PC-9 (cell line): ENCODE data around the gene DIP2C. TPM values are rescaled to one million over a fixed set of nuclear protein-coding genes. Genes with fewer than 3 reads are reported as not detected.

Source experiments
- BruUV-seq: library from RNA; stranded (reverse); fragments of 400-500 nt; replicated peaks from 2 replicates; lab custom pipeline; 2021; lab: Mats Ljungman, UMichigan
- CTCF ChIA-PET: fragments of 300-600 bp; sonication (Branson Sonifier 250); formaldehyde crosslinking; loops from one replicate; lab custom pipeline; 2022; ENCODE audit warnings: antibody characterized with exemption; lab: Charles Lee
- POLR2A ChIA-PET: fragments of 300-600 bp; sonication (Branson Sonifier 250); formaldehyde crosslinking; loops from one replicate; lab custom pipeline; 2022; ENCODE audit warnings: antibody characterized with exemption; ENCODE audit not compliant: unreplicated experiment; lab: Charles Lee
- DNase-seq, 2 experiments: peaks; one replicate each; pipeline versions ENCODE4 v3.0.0 to v3.0.0-alpha.2; 2015 to 2022; ENCODE audit warnings: mixed read lengths in 1 of 2
- H2AFZ ChIP-seq: fragments of 200-600 bp; sonication (generic); 2 replicates; pipeline ENCODE4 v1.8.1; 2017; ENCODE audit warnings: antibody characterized with exemption
- H3F3A ChIP-seq: fragments of 200-600 bp; sonication (generic); 2 replicates; pipeline ENCODE4 v1.8.1; 2017; ENCODE audit warnings: antibody characterized with exemption, mild to moderate bottlenecking, low read depth; ENCODE audit not compliant: insufficient read depth
- H3K27ac ChIP-seq: fragments of 200-600 bp; sonication (generic); 2 replicates; pipeline ENCODE4 v1.6.1; 2016; ENCODE audit warnings: mixed run types
- H3K27me3 ChIP-seq: fragments of 200-600 bp; sonication (generic); 2 replicates; pipeline ENCODE4 v1.6.1; 2016; ENCODE audit warnings: low read depth, mixed run types; ENCODE audit not compliant: insufficient read depth
- H3K36me3 ChIP-seq: fragments of 200-600 bp; sonication (generic); 2 replicates; pipeline ENCODE4 v1.6.1; 2016; ENCODE audit warnings: low read depth, mixed run types
- H3K4me1 ChIP-seq: fragments of 200-600 bp; sonication (generic); replicated peaks from 2 replicates; pipeline ENCODE4 v1.6.1; 2016; ENCODE audit warnings: mixed run types; ENCODE audit not compliant: insufficient read depth
- H3K4me2 ChIP-seq: fragments of 200-600 bp; sonication (generic); 2 replicates; pipeline ENCODE4 v1.6.1; 2017; ENCODE audit warnings: mixed run types
- H3K4me3 ChIP-seq: fragments of 200-600 bp; sonication (generic); 2 replicates; pipeline ENCODE4 v1.6.1; 2016; ENCODE audit warnings: mixed run types
- H3K79me2 ChIP-seq: fragments of 200-600 bp; sonication (generic); 2 replicates; pipeline ENCODE4 v1.6.1; 2017; ENCODE audit warnings: low read depth, mixed run types
- H3K9me2 ChIP-seq: fragments of 200-600 bp; sonication (generic); 2 replicates; pipeline ENCODE4 v1.8.1; 2017; ENCODE audit warnings: mild to moderate bottlenecking; ENCODE audit not compliant: insufficient read depth
- H3K9me3 ChIP-seq: fragments of 200-600 bp; sonication (generic); 2 replicates; pipeline ENCODE4 v1.8.1; 2016; ENCODE audit warnings: low read depth; ENCODE audit not compliant: insufficient read depth
- H4K20me1 ChIP-seq: fragments of 200-600 bp; sonication (generic); 2 replicates; pipeline ENCODE4 v1.8.1; 2017; ENCODE audit not compliant: insufficient read depth
- EZH2 ChIP-seq: fragments of 200-600 bp; sonication (generic); IDR thresholded peaks from 2 replicates; pipeline ENCODE4 v1.8.0; 2017; ENCODE audit warnings: antibody characterized with exemption, low read depth
- intact Hi-C: fragments of 100-400 bp; cut with micrococcal nuclease; formaldehyde crosslinking; loops from one replicate; pipeline ENCODE4 v1.10.0; 2022; ENCODE audit not compliant: unreplicated experiment
- total RNA-seq: library from RNA; stranded (reverse); gene quantifications from 2 replicates; pipeline ENCODE4 v1.2.3, GENCODE V29; 2021
- TF ChIP-seq, protein P1 (sequence below): fragments of 200-600 bp; sonication (generic); conservative IDR thresholded peaks from 2 replicates; pipeline ENCODE4 v1.6.1; 2017; ENCODE audit warnings: mixed run types, antibody characterized with exemption, mild to moderate bottlenecking, moderate library complexity

Gene DIP2C
- total RNA-seq, 1 experiment from 2014 or later: 0.83 TPM

DNA sequence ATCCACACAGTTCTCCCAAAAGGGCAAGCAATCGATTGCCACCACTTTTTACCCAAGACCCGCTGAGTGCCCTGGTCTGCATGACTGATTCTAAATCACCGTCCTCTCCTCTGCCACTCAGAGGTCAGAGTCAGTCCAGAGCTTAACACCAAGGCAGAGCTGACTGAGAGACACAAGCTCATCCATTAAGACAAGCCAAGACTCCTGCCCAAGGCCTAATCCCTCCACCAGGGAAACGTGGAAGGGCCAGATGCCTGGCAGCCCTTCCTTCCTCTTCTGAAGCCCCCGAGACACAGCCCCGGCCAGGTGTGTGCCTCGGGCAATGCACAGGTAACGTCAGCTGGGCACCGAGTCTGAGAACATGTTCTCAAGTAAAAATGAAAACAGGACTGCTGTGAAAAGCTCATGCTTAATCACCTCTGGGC lies 51.7 kb downstream of the DIP2C start:
- Histone ChIP-seq H3K4me2 (no peak overlapping the region), H3K27me3 (peaks cover 55% of the 10 kb centered on the region; the same call in 1 of the 2 replicates), H3K79me2 (no peaks in the 10 kb centered on the region), H2AFZ (no peak overlapping the region), H3K4me3 (no peak overlapping the region), H3K9me3 (no peaks in the 10 kb centered on the region), H3K36me3 (no peaks in the 10 kb centered on the region), H3F3A (no peaks in the 10 kb centered on the region), H3K4me1 (no peaks in the 10 kb centered on the region), H3K9me2 (no peaks in the 10 kb centered on the region), H4K20me1 (no peaks in the 10 kb centered on the region), H3K27ac (no peak overlapping the region)
- TF ChIP-seq, protein P1, sequence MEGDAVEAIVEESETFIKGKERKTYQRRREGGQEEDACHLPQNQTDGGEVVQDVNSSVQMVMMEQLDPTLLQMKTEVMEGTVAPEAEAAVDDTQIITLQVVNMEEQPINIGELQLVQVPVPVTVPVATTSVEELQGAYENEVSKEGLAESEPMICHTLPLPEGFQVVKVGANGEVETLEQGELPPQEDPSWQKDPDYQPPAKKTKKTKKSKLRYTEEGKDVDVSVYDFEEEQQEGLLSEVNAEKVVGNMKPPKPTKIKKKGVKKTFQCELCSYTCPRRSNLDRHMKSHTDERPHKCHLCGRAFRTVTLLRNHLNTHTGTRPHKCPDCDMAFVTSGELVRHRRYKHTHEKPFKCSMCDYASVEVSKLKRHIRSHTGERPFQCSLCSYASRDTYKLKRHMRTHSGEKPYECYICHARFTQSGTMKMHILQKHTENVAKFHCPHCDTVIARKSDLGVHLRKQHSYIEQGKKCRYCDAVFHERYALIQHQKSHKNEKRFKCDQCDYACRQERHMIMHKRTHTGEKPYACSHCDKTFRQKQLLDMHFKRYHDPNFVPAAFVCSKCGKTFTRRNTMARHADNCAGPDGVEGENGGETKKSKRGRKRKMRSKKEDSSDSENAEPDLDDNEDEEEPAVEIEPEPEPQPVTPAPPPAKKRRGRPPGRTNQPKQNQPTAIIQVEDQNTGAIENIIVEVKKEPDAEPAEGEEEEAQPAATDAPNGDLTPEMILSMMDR: no peak
- no peak for TF ChIP-seq EZH2
- POLR2A ChIA-PET: no interaction called here
- CTCF ChIA-PET: interaction anchor here (0.6 kb wide), 1 partner anchor 50 kb away, joined by 3 read pairs; no protein-coding TSS in a partner anchor
- DNase-seq: no peak
- intact Hi-C loops: no loop called here
- BruUV-seq: no TSS peak

DNA sequence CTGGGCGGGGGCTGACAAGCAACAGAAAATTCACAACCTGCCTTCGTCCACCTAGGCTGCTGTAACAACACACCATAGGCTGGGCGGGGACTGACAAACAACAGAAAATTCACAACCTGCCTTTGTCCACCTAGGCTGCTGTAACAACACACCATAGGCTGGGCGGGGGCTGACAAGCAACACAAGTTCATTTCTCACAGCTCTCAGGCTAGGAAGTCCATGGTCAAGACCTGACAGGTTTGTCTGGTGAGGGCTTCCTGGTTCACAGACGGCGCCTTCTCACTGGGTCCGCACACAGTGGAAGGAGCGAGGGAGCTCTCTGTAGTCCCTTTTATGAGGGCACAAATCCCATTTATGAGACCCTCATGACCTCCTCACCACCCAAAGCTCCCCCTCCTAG lies 52.2 kb downstream of the DIP2C start:
- Histone ChIP-seq H3F3A (no peaks in the 10 kb centered on the region), H2AFZ (no peak overlapping the region), H3K36me3 (no peaks in the 10 kb centered on the region), H3K4me2 (no peak overlapping the region), H3K4me1 (no peaks in the 10 kb centered on the region), H3K9me2 (no peaks in the 10 kb centered on the region), H3K27ac (no peak overlapping the region), H3K27me3 (peaks cover 55% of the 10 kb centered on the region; the same call in 1 of the 2 replicates), H3K4me3 (no peak overlapping the region), H4K20me1 (no peaks in the 10 kb centered on the region), H3K79me2 (no peaks in the 10 kb centered on the region), H3K9me3 (no peaks in the 10 kb centered on the region)
- no TSS peak for BruUV-seq
- ChIA-PET POLR2A (no interaction called here), CTCF (interaction anchor here (0.6 kb wide), 1 partner anchor 49 kb away, joined by 3 read pairs; no protein-coding TSS in a partner anchor)
- TF ChIP-seq EZH2: no peak
- TF ChIP-seq, protein P1: no peak
- intact Hi-C loops: no loop called here
- DNase-seq: no peak

DNA sequence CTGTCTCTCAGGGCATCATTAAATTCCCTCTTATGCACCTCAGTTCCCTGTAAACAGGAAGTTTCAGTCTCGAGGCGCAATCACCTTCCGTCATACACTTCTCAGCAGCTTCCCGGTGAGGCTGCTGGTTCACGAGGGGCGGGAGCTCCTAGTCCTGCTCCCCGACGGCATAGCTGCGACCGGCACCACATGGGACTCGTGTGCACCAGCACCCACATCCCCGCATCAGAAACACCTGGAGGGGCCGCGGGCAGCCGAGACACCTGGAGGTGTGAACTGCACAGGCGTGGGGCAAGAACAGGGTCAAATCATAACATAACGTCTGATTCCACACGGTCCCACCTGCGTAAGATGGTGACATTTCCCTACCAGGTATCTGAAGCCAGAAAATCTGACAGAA lies 52.7 kb downstream of the DIP2C start:
- ChIA-PET CTCF (no interaction called here), POLR2A (no interaction called here)
- H3K27ac ChIP-seq: no peak overlapping the region
- H2AFZ ChIP-seq: no peak overlapping the region
- H3K27me3 ChIP-seq: peaks cover 55% of the 10 kb centered on the region; the same call in 1 of the 2 replicates
- no peak for DNase-seq
- BruUV-seq: no TSS peak
- intact Hi-C loops: no loop called here
- no peak overlapping the region for H3K4me3 ChIP-seq
- no peaks in the 10 kb centered on the region for H4K20me1 ChIP-seq
- H3K36me3 ChIP-seq: no peaks in the 10 kb centered on the region
- H3F3A ChIP-seq: no peaks in the 10 kb centered on the region
- TF ChIP-seq, protein P1: no peak
- TF ChIP-seq EZH2: no peak
- H3K79me2 ChIP-seq: no peaks in the 10 kb centered on the region
- no peaks in the 10 kb centered on the region for H3K4me1 ChIP-seq
- no peaks in the 10 kb centered on the region for H3K9me3 ChIP-seq
- H3K4me2 ChIP-seq: no peak overlapping the region
- no peaks in the 10 kb centered on the region for H3K9me2 ChIP-seq
